Sigmoid colon (tissue), 7 donors: ENCODE results near the gene HEPHL1. TPM values are rescaled to one million over a fixed set of nuclear protein-coding genes. Genes with fewer than 3 reads are reported as not detected.

ENCODE experiments used
- DNase-seq: peaks from one replicate; pipeline ENCODE4 v3.0.0-alpha.2; 2019
- H3K27ac ChIP-seq, 4 donors: fragments of 200-600 bp; sonication (generic); one replicate each; pipeline ENCODE4 v1.5.1; 2016 to 2019; ENCODE audit warnings: mild to moderate bottlenecking in 1 of 4
- H3K27me3 ChIP-seq, 3 donors: fragments of 200-600 bp; sonication (generic); one replicate each; pipeline ENCODE4 v1.5.1; 2019; ENCODE audit warnings: mild to moderate bottlenecking in 1 of 3
- H3K36me3 ChIP-seq, 4 donors: fragments of 200-600 bp; sonication (generic); one replicate each; pipeline ENCODE4 v1.5.1; 2016 to 2019
- H3K4me1 ChIP-seq, 4 donors: fragments of 200-600 bp; sonication (generic); one replicate each; pipeline ENCODE4 v1.5.1; 2017 to 2019
- H3K4me3 ChIP-seq, 4 donors: fragments of 200-600 bp; sonication (generic); one replicate each; pipeline ENCODE4 v1.5.1; 2017 to 2019; ENCODE audit warnings: mild to moderate bottlenecking in 2 of 4, moderate library complexity in 1 of 4
- H3K9me3 ChIP-seq, 4 donors: fragments of 200-600 bp in 3 of 4; sonication (generic) in 3 of 4; one replicate each; pipeline versions ENCODE4 v1.5.1 to v1.6.1; 2013 to 2019
- EP300 ChIP-seq, 4 donors: sonication (generic); formaldehyde crosslinking; IDR thresholded peaks; one replicate each; pipeline ENCODE4 v1.6.1; 2017; ENCODE audit warnings: antibody characterized with exemption in 4 of 4
- POLR2A ChIP-seq, 2 donors: fragments of 450-650 bp; IDR thresholded peaks; one replicate each; pipeline ENCODE4 v1.6.1; 2016; ENCODE audit warnings: antibody characterized with exemption in 2 of 2, mild to moderate bottlenecking in 2 of 2, moderate library complexity in 2 of 2
- POLR2AphosphoS5 ChIP-seq, 4 donors: sonication (generic); formaldehyde crosslinking; IDR thresholded peaks; one replicate each; pipeline ENCODE4 v1.6.1; 2017; ENCODE audit warnings: antibody characterized with exemption in 4 of 4
- WGBS, 2 donors: extraction: QIAGEN DNeasy Blood & Tissue Kit; methylation state at CpG; one replicate each; pipeline ENCODE4 v1.1.7; 2013; 5-methylcytosine and 5-hydroxymethylcytosine counted together
- intact Hi-C: fragments of 100-400 bp; cut with DNase I; formaldehyde crosslinking; loops from one replicate; pipeline ENCODE4 v1.15.1; 2023
- polyA plus RNA-seq, 3 donors: library from polyadenylated mRNA; stranded (reverse); fragments of 200-250 nt; gene quantifications; one replicate each; pipeline ENCODE4 v1.2.3, GENCODE V29; 2013
- total RNA-seq, 4 donors: library from RNA; depleted of rRNA; stranded (reverse); fragments of >200 nt; gene quantifications; one replicate each; pipeline ENCODE4 v1.1.0, GENCODE V29; 2016
- TF ChIP-seq, protein P1 (sequence below), 4 experiments: fragments of 450-650 bp in 3 of 4; fragments of 200-600 bp in 1 of 4; IDR thresholded peaks; one replicate each; pipeline ENCODE4 v1.5.1; 2016 to 2019; ENCODE audit warnings: antibody characterized with exemption in 4 of 4, mild to moderate bottlenecking in 3 of 4, moderate library complexity in 2 of 4
- donor health status: healthy with polysubstance abuse.
- donor health status: Bipolar disorder and iron deficiency.
- donor health status: healthy.

HEPHL1 gene
- total and polyA plus RNA-seq, 7 donors, result not detected

DNA sequence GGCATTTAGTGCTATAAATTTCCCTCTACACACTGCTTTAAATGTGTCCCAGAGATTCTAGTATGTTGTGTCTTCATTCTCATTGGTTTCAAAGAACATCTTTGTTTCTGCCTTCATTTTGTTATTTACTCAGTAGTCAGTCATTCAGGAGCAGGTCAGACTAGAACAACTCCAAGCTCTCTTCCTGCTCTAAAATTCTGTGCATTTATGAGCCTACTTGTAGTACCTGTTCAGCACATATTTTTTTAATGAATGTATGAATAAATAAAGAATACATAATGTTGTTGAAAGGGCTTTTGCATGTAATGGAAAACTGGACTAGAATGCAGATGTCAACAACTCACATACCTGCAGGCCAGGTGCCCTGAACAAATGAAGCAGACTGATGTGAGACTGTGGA, 13.7 kb upstream of the HEPHL1 start:
- no peak for DNase-seq
- Histone ChIP-seq H3K4me1 (no peaks in the 10 kb centered on the region), H3K27ac (no peak overlapping the region), H3K9me3 (no peaks in the 10 kb centered on the region), H3K36me3 (no peaks in the 10 kb centered on the region), H3K4me3 (no peak overlapping the region), H3K27me3 (no peaks in the 10 kb centered on the region)
- TF ChIP-seq, protein P1, sequence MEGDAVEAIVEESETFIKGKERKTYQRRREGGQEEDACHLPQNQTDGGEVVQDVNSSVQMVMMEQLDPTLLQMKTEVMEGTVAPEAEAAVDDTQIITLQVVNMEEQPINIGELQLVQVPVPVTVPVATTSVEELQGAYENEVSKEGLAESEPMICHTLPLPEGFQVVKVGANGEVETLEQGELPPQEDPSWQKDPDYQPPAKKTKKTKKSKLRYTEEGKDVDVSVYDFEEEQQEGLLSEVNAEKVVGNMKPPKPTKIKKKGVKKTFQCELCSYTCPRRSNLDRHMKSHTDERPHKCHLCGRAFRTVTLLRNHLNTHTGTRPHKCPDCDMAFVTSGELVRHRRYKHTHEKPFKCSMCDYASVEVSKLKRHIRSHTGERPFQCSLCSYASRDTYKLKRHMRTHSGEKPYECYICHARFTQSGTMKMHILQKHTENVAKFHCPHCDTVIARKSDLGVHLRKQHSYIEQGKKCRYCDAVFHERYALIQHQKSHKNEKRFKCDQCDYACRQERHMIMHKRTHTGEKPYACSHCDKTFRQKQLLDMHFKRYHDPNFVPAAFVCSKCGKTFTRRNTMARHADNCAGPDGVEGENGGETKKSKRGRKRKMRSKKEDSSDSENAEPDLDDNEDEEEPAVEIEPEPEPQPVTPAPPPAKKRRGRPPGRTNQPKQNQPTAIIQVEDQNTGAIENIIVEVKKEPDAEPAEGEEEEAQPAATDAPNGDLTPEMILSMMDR (IDR thresholded peaks at IDR 0.05), result no peak
- TF ChIP-seq EP300 (IDR thresholded peaks at IDR 0.05) (no peak), POLR2A (IDR thresholded peaks at IDR 0.05) (no peak), POLR2AphosphoS5 (IDR thresholded peaks at IDR 0.05) (no peak)
- intact Hi-C loops, result no loop called here

DNA sequence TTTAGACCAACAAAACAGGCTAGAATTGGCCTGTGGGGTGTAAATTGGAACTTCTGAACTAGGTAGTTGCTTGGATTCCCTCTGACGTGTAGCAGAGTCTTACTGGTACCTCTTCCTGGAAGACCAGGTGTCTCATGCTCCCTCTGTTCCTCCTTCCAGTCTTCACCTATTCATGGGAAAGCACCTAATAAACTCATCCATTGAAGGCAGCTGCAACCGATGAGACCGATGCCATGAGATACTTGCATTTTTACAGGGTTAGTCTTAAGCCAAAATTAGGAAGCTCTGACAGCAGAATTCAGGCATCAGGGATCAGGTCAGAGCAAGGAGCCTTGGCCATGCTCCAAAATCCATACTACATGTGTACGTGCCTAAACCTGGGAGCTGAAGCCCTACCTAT, 13.2 kb upstream of the HEPHL1 start:
- WGBS, 2 donors, result 67 to 69% methylated on average over 4 of the region's 4 CpGs
- TF ChIP-seq EP300 (IDR thresholded peaks at IDR 0.05) (no peak), POLR2AphosphoS5 (IDR thresholded peaks at IDR 0.05) (no peak), POLR2A (IDR thresholded peaks at IDR 0.05) (no peak)
- TF ChIP-seq, protein P1 (IDR thresholded peaks at IDR 0.05), result no peak
- H3K27ac ChIP-seq, result no peak overlapping the region
- no peak overlapping the region for H3K4me3 ChIP-seq
- H3K9me3 ChIP-seq, result no peaks in the 10 kb centered on the region
- intact Hi-C loops, result no loop called here
- no peaks in the 10 kb centered on the region for H3K4me1 ChIP-seq
- H3K36me3 ChIP-seq, result no peaks in the 10 kb centered on the region
- DNase-seq, result no peak
- H3K27me3 ChIP-seq, result no peaks in the 10 kb centered on the region

DNA sequence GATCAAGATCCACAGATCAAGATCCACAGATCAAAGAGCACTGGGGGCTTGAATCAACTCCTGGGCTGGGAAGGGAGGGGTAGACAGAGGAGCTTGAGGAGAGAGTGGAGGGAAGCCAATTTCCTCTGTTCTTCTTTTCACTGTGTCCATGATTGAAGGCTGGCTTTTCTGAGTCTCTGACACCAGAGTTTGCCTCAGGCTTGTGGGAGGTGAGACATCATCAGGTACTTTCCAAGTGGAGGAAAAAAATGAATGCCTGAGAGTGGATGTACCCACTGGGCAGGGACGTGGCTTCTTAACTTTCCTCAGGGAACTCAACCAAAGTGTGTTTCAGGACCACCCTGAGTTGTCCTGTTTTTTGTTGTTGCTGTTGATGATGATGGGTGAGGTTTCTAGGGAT, 11.0 kb upstream of the HEPHL1 start:
- no peak for DNase-seq
- TF ChIP-seq POLR2AphosphoS5 (IDR thresholded peaks at IDR 0.05) (no peak), POLR2A (IDR thresholded peaks at IDR 0.05) (no peak), EP300 (IDR thresholded peaks at IDR 0.05) (no peak)
- TF ChIP-seq, protein P1 (IDR thresholded peaks at IDR 0.05), result no peak
- Histone ChIP-seq H3K27me3 (no peaks in the 10 kb centered on the region), H3K27ac (no peak overlapping the region), H3K9me3 (no peaks in the 10 kb centered on the region), H3K4me1 (no peaks in the 10 kb centered on the region), H3K36me3 (no peaks in the 10 kb centered on the region), H3K4me3 (no peak overlapping the region)
- WGBS, 2 donors, result 48 to 63% methylated on average over 1 of the region's 1 CpG
- intact Hi-C loops, result no loop called here

DNA sequence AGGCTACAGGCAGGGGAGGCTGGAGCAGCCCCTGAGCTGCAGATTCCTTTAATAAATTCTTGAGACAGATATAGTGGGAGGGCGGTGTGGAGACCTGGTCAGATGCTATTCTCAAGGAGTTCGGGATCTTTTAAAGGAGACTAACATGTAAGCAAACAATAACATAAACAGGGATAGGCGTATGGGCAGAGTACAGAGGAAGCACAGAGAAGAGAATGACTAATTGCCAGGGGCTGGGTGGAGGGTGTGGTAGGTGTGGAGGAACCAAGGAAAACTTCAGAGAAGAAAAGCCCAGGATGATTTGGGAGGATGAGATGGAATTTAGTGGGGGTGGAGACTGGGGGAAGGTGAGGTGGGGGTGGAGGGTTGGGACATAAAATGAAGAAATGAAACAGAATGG, 9.7 kb upstream of the HEPHL1 start:
- H3K36me3 ChIP-seq, result no peaks in the 10 kb centered on the region
- no peak overlapping the region for H3K27ac ChIP-seq
- intact Hi-C loops, result no loop called here
- no peak for DNase-seq
- H3K4me1 ChIP-seq, result no peaks in the 10 kb centered on the region
- TF ChIP-seq, protein P1 (IDR thresholded peaks at IDR 0.05), result no peak
- TF ChIP-seq POLR2A (IDR thresholded peaks at IDR 0.05), result no peak
- TF ChIP-seq EP300 (IDR thresholded peaks at IDR 0.05), result no peak
- no peak for TF ChIP-seq POLR2AphosphoS5 (IDR thresholded peaks at IDR 0.05)
- no peak overlapping the region for H3K4me3 ChIP-seq
- 53 to 75% methylated on average over 3 of the region's 3 CpGs for WGBS, 2 donors
- peaks cover 0 to 5% (median 0%) of the 10 kb centered on the region in 4 donors for H3K9me3 ChIP-seq
- no peaks in the 10 kb centered on the region for H3K27me3 ChIP-seq

DNA sequence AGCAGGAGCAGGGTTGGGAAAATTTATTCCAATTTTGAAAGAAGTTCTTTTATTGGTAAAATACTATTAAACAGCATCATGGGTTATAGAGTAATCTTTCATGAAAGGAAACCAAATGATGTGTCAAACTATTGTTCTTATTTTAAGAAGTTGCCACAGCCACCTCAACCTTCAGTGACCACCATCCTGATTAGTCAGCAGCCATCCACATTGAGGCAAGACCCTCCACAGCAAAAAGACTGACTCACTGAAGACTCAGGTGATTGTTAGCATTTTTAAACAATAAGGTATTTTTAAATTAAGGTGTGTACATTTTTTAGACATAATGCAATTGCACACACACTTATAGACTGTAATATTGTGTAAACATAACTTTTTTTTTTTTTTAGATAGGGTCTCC, 3.7 kb upstream of the HEPHL1 start:
- Histone ChIP-seq H3K9me3 (peaks cover 0 to 5% (median 0%) of the 10 kb centered on the region in 4 donors), H3K36me3 (no peaks in the 10 kb centered on the region), H3K4me1 (no peaks in the 10 kb centered on the region), H3K27ac (no peak overlapping the region), H3K4me3 (no peak overlapping the region), H3K27me3 (no peaks in the 10 kb centered on the region)
- intact Hi-C loops, result no loop called here
- no peak for DNase-seq
- no peak for TF ChIP-seq EP300 (IDR thresholded peaks at IDR 0.05)
- no peak for TF ChIP-seq POLR2A (IDR thresholded peaks at IDR 0.05)
- TF ChIP-seq, protein P1 (IDR thresholded peaks at IDR 0.05), result no peak
- no peak for TF ChIP-seq POLR2AphosphoS5 (IDR thresholded peaks at IDR 0.05)
